ENCODE measurements around the gene FGFR2. TPM values are rescaled to one million over a fixed set of nuclear protein-coding genes. Genes with fewer than 3 reads are reported as not detected.

FGFR2 gene
- total and polyA plus RNA-seq, 12 donors: 19.5 to 79.2 (median 39.3) TPM

GRCh38 chr10:121595806-121596688, 2.2 kb downstream of the FGFR2 start:
- no peaks in the 10 kb centered on the region for H3K36me3 ChIP-seq (replicated peaks in 1 of 2)
- intact Hi-C loops (cut with DNase I): no loop called here
- TF ChIP-seq POLR2A (IDR thresholded peaks at IDR 0.05) (no peak), CTCF (IDR thresholded peaks at IDR 0.05) (no peak)
- 34 to 57% (median 36%) methylated on average over 21 to 28 of the region's 28 CpGs for WGBS, 4 donors
- no peaks in the 10 kb centered on the region for H3K27me3 ChIP-seq
- H3K9me3 ChIP-seq (replicated peaks in 1 of 3): no peaks in the 10 kb centered on the region
- H3K27ac ChIP-seq: peak overlapping the region in 3 of 5 donors; percentile 3 to 88 (median 80)
- peaks cover 9 to 31% of the 10 kb centered on the region in 2 donors for H3K4me1 ChIP-seq (replicated peaks in 1 of 2)
- peak overlapping the region in 1 of 4 donors; percentile 57 for H3K4me3 ChIP-seq
- DNase-seq: peak in 4 of 7 donors; percentile 27 to 40 (median 34)

- Histone ChIP-seq H3K9me3 (replicated peaks in 1 of 3) (no peaks in the 10 kb centered on the region), H3K27ac (peak overlapping the region in 2 of 5 donors; percentile 80 to 88), H3K36me3 (replicated peaks in 1 of 2) (no peaks in the 10 kb centered on the region), H3K4me3 (peak overlapping the region in 1 of 4 donors; percentile 57), H3K27me3 (no peaks in the 10 kb centered on the region), H3K4me1 (replicated peaks in 1 of 2) (peaks cover 13 to 31% of the 10 kb centered on the region in 2 donors)
- no peak for DNase-seq
- TF ChIP-seq CTCF (IDR thresholded peaks at IDR 0.05): no peak
- TF ChIP-seq POLR2A (IDR thresholded peaks at IDR 0.05): no peak
- 66 to 76% (median 70%) methylated on average over 11 of the region's 11 CpGs for WGBS, 4 donors
- intact Hi-C loops (cut with DNase I): no loop called here
These were observed 2.9 kb downstream of the FGFR2 start for GRCh38 chr10:121595351-121595805.

- DNase-seq: peak in 1 of 7 donors; percentile 21
- TF ChIP-seq POLR2A (IDR thresholded peaks at IDR 0.05) (no peak), CTCF (IDR thresholded peaks at IDR 0.05) (no peak)
- Histone ChIP-seq H3K27me3 (no peaks in the 10 kb centered on the region), H3K4me1 (replicated peaks in 1 of 2) (peaks cover 13 to 31% of the 10 kb centered on the region in 2 donors), H3K4me3 (no peak overlapping the region), H3K9me3 (replicated peaks in 1 of 3) (no peaks in the 10 kb centered on the region), H3K36me3 (replicated peaks in 1 of 2) (no peaks in the 10 kb centered on the region), H3K27ac (peak overlapping the region in 3 of 5 donors; percentile 11 to 88 (median 42))
- WGBS, 4 donors: 74 to 82% (median 76%) methylated on average over 5 of the region's 5 CpGs
- intact Hi-C loops (cut with DNase I): no loop called here
These were observed 3.5 kb downstream of the FGFR2 start for GRCh38 chr10:121594623-121595350.

- Histone ChIP-seq H3K27me3 (no peaks in the 10 kb centered on the region), H3K9me3 (replicated peaks in 1 of 3) (no peaks in the 10 kb centered on the region), H3K4me3 (no peak overlapping the region), H3K4me1 (replicated peaks in 1 of 2) (peaks cover 13 to 31% of the 10 kb centered on the region in 2 donors), H3K36me3 (replicated peaks in 1 of 2) (no peaks in the 10 kb centered on the region), H3K27ac (peak overlapping the region in 2 of 5 donors; percentile 42 to 61)
- intact Hi-C loops (cut with DNase I): no loop called here
- DNase-seq: peak in 5 of 7 donors; percentile 50 to 62 (median 56)
- TF ChIP-seq CTCF (IDR thresholded peaks at IDR 0.05) (no peak), POLR2A (IDR thresholded peaks at IDR 0.05) (no peak)
- 46 to 68% (median 50%) methylated on average over 8 of the region's 8 CpGs for WGBS, 4 donors
These were observed 4.2 kb downstream of the FGFR2 start for GRCh38 chr10:121594076-121594475.
